ENCODE data around the gene CIBAR2.

- TF ChIP-seq EZH2 (IDR thresholded peaks at IDR 0.05; ENCODE audit: insufficient read depth, poor library complexity, severe bottlenecking) (no peak), EZH2phosphoT487 (IDR thresholded peaks at IDR 0.05; ENCODE audit: insufficient read depth, low read depth) (no peak)
Measured at GRCh38 chr16:85103114-85104079, 8.9 kb downstream of the CIBAR2 start.
